ENCODE data around the gene NKTR.

Gene NKTR

GRCh38 chr3:42666577-42666998 is 66.1 kb downstream of the NKTR start:
- H3K27me3 ChIP-seq (ENCODE audit: control insufficient read depth in 1 of 2, insufficient read depth in 2 of 2, low read length in 2 of 2): no peaks in the 10 kb centered on the region
- H3K4me3 ChIP-seq (ENCODE audit: low read depth in 1 of 2, low read length in 2 of 2): no peak overlapping the region
- no peaks in the 10 kb centered on the region for H3K9me3 ChIP-seq (ENCODE audit: control insufficient read depth in 1 of 2, low read length in 2 of 2)
- no peak overlapping the region for H3K27ac ChIP-seq (ENCODE audit: low read depth, low read length)
- H3K9ac ChIP-seq (ENCODE audit: low read depth in 1 of 2, low read length in 2 of 2): no peak overlapping the region
- peaks cover 0 to 7% of the 10 kb centered on the region in 2 donors for H3K4me1 ChIP-seq (ENCODE audit: control insufficient read depth in 1 of 2, insufficient read depth in 2 of 2, low read length in 2 of 2)
- H3K36me3 ChIP-seq (ENCODE audit: control insufficient read depth in 1 of 2, insufficient read depth in 2 of 2, low read length in 2 of 2): no peaks in the 10 kb centered on the region

DNA sequence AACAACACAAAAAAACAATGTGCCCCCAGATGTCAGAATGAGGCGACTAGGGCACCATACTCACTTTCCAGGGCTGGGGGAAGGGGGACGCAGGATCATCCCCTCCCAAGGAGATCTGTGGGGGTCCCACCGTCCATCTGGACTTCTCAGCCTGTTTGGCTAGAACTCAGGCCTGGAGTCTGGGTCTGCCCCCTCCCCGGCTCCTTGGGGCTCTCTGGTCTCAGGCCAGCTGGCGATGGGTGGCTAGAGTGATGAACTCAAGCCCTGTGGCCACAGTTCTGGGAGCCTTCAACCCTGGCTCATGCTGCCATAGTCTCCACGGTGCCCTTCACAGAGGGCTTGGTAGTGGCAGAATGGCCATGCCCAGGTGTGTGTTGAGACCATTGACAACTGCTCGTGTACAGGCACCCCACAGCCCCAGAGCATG is 66.6 kb downstream of the NKTR start:
- H3K27ac ChIP-seq (ENCODE audit: low read depth, low read length): no peak overlapping the region
- no peaks in the 10 kb centered on the region for H3K9me3 ChIP-seq (ENCODE audit: control insufficient read depth in 1 of 2, low read length in 2 of 2)
- H3K27me3 ChIP-seq (ENCODE audit: control insufficient read depth in 1 of 2, insufficient read depth in 2 of 2, low read length in 2 of 2): no peaks in the 10 kb centered on the region
- no peak overlapping the region for H3K9ac ChIP-seq (ENCODE audit: low read depth in 1 of 2, low read length in 2 of 2)
- no peak overlapping the region for H3K4me3 ChIP-seq (ENCODE audit: low read depth in 1 of 2, low read length in 2 of 2)
- H3K4me1 ChIP-seq (ENCODE audit: control insufficient read depth in 1 of 2, insufficient read depth in 2 of 2, low read length in 2 of 2): peaks cover 0 to 7% of the 10 kb centered on the region in 2 donors
- no peaks in the 10 kb centered on the region for H3K36me3 ChIP-seq (ENCODE audit: control insufficient read depth in 1 of 2, insufficient read depth in 2 of 2, low read length in 2 of 2)

DNA sequence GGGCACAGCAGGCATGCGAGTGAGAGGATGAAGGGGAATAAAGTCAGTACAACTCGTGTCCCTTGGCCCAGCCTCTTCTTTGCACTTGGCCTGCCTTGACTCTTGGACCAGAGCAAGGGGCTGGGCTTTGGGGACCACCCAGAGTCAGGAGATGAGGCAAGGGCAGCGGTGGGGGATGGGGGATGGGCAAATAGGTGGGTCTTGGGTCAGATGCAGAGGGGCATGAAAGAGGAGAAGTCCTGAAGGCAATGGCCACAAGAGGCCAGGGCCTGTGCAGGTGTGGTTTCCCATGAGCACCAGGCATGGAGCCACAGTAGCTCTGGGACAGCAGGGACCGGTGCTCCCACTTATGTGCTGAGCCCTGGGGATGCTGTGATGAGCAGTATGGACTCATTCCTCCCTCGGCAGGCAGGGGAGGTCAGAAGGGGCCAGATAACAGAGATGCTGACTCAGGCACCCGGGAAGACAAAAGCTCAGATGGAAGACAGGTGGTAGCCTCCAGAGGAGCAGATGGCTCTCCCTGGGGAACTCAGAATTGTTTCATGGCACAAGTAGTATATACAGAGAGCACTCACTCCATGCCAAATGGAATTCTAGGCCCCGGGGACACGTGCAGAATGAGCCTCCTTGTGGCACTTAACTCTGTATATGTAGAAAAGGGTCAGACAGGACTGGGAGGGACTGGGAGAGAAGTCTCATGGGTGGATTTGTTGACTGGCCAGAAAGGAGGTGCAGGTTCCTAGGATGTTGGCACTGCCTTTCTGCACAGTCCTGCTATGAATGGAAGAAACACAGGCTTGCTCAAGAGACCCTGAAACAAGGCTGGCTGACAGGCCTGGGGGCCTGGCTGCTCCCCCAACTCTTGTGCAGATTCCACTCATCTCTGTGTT is 67.3 kb downstream of the NKTR start:
- H3K4me3 ChIP-seq (ENCODE audit: low read depth in 1 of 2, low read length in 2 of 2): no peak overlapping the region
- H3K4me1 ChIP-seq (ENCODE audit: control insufficient read depth in 1 of 2, insufficient read depth in 2 of 2, low read length in 2 of 2): peaks cover 0 to 7% of the 10 kb centered on the region in 2 donors
- H3K27ac ChIP-seq (ENCODE audit: low read depth, low read length): no peak overlapping the region
- no peaks in the 10 kb centered on the region for H3K9me3 ChIP-seq (ENCODE audit: control insufficient read depth in 1 of 2, low read length in 2 of 2)
- no peaks in the 10 kb centered on the region for H3K27me3 ChIP-seq (ENCODE audit: control insufficient read depth in 1 of 2, insufficient read depth in 2 of 2, low read length in 2 of 2)
- H3K36me3 ChIP-seq (ENCODE audit: control insufficient read depth in 1 of 2, insufficient read depth in 2 of 2, low read length in 2 of 2): no peaks in the 10 kb centered on the region
- no peak overlapping the region for H3K9ac ChIP-seq (ENCODE audit: low read depth in 1 of 2, low read length in 2 of 2)

- Histone ChIP-seq H3K27me3 (ENCODE audit: control insufficient read depth in 1 of 2, insufficient read depth in 2 of 2, low read length in 2 of 2) (no peaks in the 10 kb centered on the region), H3K27ac (ENCODE audit: low read depth, low read length) (no peak overlapping the region), H3K36me3 (ENCODE audit: control insufficient read depth in 1 of 2, insufficient read depth in 2 of 2, low read length in 2 of 2) (no peaks in the 10 kb centered on the region), H3K4me1 (ENCODE audit: control insufficient read depth in 1 of 2, insufficient read depth in 2 of 2, low read length in 2 of 2) (peaks cover 0 to 7% of the 10 kb centered on the region in 2 donors), H3K9me3 (ENCODE audit: control insufficient read depth in 1 of 2, low read length in 2 of 2) (no peaks in the 10 kb centered on the region), H3K4me3 (ENCODE audit: low read depth in 1 of 2, low read length in 2 of 2) (no peak overlapping the region), H3K9ac (ENCODE audit: low read depth in 1 of 2, low read length in 2 of 2) (no peak overlapping the region)
Measured at GRCh38 chr3:42668413-42668760, 67.9 kb downstream of the NKTR start.

GRCh38 chr3:42668793-42669217 is 68.3 kb downstream of the NKTR start:
- Histone ChIP-seq H3K9ac (ENCODE audit: low read depth in 1 of 2, low read length in 2 of 2) (no peak overlapping the region), H3K36me3 (ENCODE audit: control insufficient read depth in 1 of 2, insufficient read depth in 2 of 2, low read length in 2 of 2) (no peaks in the 10 kb centered on the region), H3K27ac (ENCODE audit: low read depth, low read length) (no peak overlapping the region), H3K4me1 (ENCODE audit: control insufficient read depth in 1 of 2, insufficient read depth in 2 of 2, low read length in 2 of 2) (peaks cover 0 to 7% of the 10 kb centered on the region in 2 donors), H3K27me3 (ENCODE audit: control insufficient read depth in 1 of 2, insufficient read depth in 2 of 2, low read length in 2 of 2) (no peaks in the 10 kb centered on the region), H3K9me3 (ENCODE audit: control insufficient read depth in 1 of 2, low read length in 2 of 2) (no peaks in the 10 kb centered on the region), H3K4me3 (ENCODE audit: low read depth in 1 of 2, low read length in 2 of 2) (no peak overlapping the region)

DNA sequence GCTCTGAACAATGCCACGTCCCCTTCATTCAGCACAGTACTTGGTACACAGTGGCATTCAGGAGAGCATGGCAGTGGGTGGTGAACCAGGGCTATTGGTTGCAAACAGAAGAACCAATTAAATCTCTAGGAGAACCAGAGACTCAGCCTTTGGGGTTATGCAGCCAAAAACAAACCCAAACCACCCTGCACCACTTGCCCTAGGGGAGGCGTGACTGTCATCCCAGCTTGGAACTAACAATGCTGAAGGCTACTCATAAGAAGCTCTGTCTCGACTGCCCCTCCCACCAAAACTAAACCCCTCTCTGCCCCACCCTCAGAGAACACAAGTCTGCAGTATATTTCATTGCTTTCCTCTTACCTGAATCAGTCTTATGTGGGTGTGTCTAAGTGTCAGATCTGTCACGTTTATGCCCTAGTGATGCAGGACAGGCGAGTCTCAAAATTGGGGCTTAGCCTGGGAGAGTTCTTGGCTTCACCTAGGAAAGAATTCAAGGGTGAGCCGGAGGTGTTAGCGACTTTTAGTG is 69.6 kb downstream of the NKTR start:
- H3K4me3 ChIP-seq (ENCODE audit: low read depth in 1 of 2, low read length in 2 of 2): no peak overlapping the region

DNA sequence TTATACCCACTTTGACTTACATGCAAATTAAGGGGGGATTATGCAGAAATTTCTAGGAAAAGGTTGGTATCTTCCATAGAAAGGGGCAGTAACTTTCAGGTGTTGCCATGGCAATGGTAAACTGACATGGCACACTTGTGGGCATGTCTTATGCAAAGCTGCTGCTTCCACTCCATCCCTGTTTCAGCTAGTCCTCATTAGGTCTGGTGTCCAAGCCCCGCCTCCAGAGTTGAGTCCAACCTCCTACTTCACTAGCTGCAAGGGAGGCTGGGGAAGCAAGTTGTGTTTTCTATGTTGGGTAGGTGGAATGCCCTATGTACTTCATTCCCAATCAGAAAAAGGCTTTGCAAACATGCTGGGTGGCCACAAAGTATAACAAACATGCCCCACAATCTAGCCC is 70.2 kb downstream of the NKTR start:
- Histone ChIP-seq H3K4me3 (ENCODE audit: low read depth in 1 of 2, low read length in 2 of 2) (no peak overlapping the region), H3K27ac (ENCODE audit: low read depth, low read length) (no peak overlapping the region), H3K9me3 (ENCODE audit: control insufficient read depth in 1 of 2, low read length in 2 of 2) (peaks cover 0 to under 1% of the 10 kb centered on the region in 2 donors), H3K36me3 (ENCODE audit: control insufficient read depth in 1 of 2, insufficient read depth in 2 of 2, low read length in 2 of 2) (no peaks in the 10 kb centered on the region), H3K27me3 (ENCODE audit: control insufficient read depth in 1 of 2, insufficient read depth in 2 of 2, low read length in 2 of 2) (no peaks in the 10 kb centered on the region), H3K4me1 (ENCODE audit: control insufficient read depth in 1 of 2, insufficient read depth in 2 of 2, low read length in 2 of 2) (peaks cover 0 to 7% of the 10 kb centered on the region in 2 donors), H3K9ac (ENCODE audit: low read depth in 1 of 2, low read length in 2 of 2) (no peak overlapping the region)

More for the DNA sequence above, 69.6 kb downstream of the NKTR start:
- Histone ChIP-seq H3K36me3 (ENCODE audit: control insufficient read depth in 1 of 2, insufficient read depth in 2 of 2, low read length in 2 of 2) (no peaks in the 10 kb centered on the region), H3K9ac (ENCODE audit: low read depth in 1 of 2, low read length in 2 of 2) (no peak overlapping the region), H3K27ac (ENCODE audit: low read depth, low read length) (no peak overlapping the region), H3K9me3 (ENCODE audit: control insufficient read depth in 1 of 2, low read length in 2 of 2) (no peaks in the 10 kb centered on the region), H3K4me1 (ENCODE audit: control insufficient read depth in 1 of 2, insufficient read depth in 2 of 2, low read length in 2 of 2) (peaks cover 0 to 7% of the 10 kb centered on the region in 2 donors), H3K27me3 (ENCODE audit: control insufficient read depth in 1 of 2, insufficient read depth in 2 of 2, low read length in 2 of 2) (no peaks in the 10 kb centered on the region)

GRCh38 chr3:42672515-42672914 is 72.0 kb downstream of the NKTR start:
- Histone ChIP-seq H3K27ac (ENCODE audit: low read depth, low read length) (no peak overlapping the region), H3K27me3 (ENCODE audit: control insufficient read depth in 1 of 2, insufficient read depth in 2 of 2, low read length in 2 of 2) (no peaks in the 10 kb centered on the region), H3K9me3 (ENCODE audit: control insufficient read depth in 1 of 2, low read length in 2 of 2) (peaks cover 3 to 7% of the 10 kb centered on the region in 2 donors), H3K9ac (ENCODE audit: low read depth in 1 of 2, low read length in 2 of 2) (no peak overlapping the region), H3K4me3 (ENCODE audit: low read depth in 1 of 2, low read length in 2 of 2) (no peak overlapping the region), H3K4me1 (ENCODE audit: control insufficient read depth in 1 of 2, insufficient read depth in 2 of 2, low read length in 2 of 2) (peaks cover 0 to 3% of the 10 kb centered on the region in 2 donors), H3K36me3 (ENCODE audit: control insufficient read depth in 1 of 2, insufficient read depth in 2 of 2, low read length in 2 of 2) (no peaks in the 10 kb centered on the region)

- Histone ChIP-seq H3K27ac (ENCODE audit: low read depth, low read length) (no peak overlapping the region), H3K4me1 (ENCODE audit: control insufficient read depth in 1 of 2, insufficient read depth in 2 of 2, low read length in 2 of 2) (no peaks in the 10 kb centered on the region), H3K27me3 (ENCODE audit: control insufficient read depth in 1 of 2, insufficient read depth in 2 of 2, low read length in 2 of 2) (no peaks in the 10 kb centered on the region), H3K9ac (ENCODE audit: low read depth in 1 of 2, low read length in 2 of 2) (no peak overlapping the region), H3K4me3 (ENCODE audit: low read depth in 1 of 2, low read length in 2 of 2) (no peak overlapping the region), H3K36me3 (ENCODE audit: control insufficient read depth in 1 of 2, insufficient read depth in 2 of 2, low read length in 2 of 2) (no peaks in the 10 kb centered on the region), H3K9me3 (ENCODE audit: control insufficient read depth in 1 of 2, low read length in 2 of 2) (peaks cover 3 to 7% of the 10 kb centered on the region in 2 donors)
Measured at GRCh38 chr3:42673082-42673481, 72.6 kb downstream of the NKTR start.

DNA sequence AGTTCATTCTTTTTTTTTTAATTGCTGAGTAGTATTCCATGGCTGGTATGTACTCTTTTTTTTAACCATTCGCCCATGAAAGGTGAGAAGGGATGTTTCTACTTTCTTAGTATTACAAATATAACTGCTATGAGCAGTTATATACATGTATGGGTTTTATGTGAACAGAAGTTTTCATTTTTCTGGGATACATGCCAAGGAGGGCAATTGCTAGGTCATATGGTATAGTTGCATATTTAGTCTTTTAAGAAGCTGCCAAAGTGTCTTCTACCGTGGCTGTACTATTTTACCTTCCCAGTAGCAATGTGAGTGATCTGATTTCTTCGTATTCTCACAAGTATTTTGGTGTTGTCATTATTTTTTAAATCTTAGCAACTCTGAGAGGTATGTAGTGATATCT is 73.7 kb downstream of the NKTR start:
- Histone ChIP-seq H3K36me3 (ENCODE audit: control insufficient read depth in 1 of 2, insufficient read depth in 2 of 2, low read length in 2 of 2) (no peaks in the 10 kb centered on the region), H3K27ac (ENCODE audit: low read depth, low read length) (no peak overlapping the region), H3K4me1 (ENCODE audit: control insufficient read depth in 1 of 2, insufficient read depth in 2 of 2, low read length in 2 of 2) (no peaks in the 10 kb centered on the region), H3K9ac (ENCODE audit: low read depth in 1 of 2, low read length in 2 of 2) (no peak overlapping the region), H3K27me3 (ENCODE audit: control insufficient read depth in 1 of 2, insufficient read depth in 2 of 2, low read length in 2 of 2) (no peaks in the 10 kb centered on the region), H3K4me3 (ENCODE audit: low read depth in 1 of 2, low read length in 2 of 2) (no peak overlapping the region), H3K9me3 (ENCODE audit: control insufficient read depth in 1 of 2, low read length in 2 of 2) (peaks cover 3 to 7% of the 10 kb centered on the region in 2 donors)
